ENCODE measurements around the gene EFNA5.

GRCh38 chr5:107548477-107548876 is 122.3 kb downstream of the EFNA5 start:
- TF ChIP-seq POLR2A (IDR thresholded peaks at IDR 0.05) (no peak), CTCF (IDR thresholded peaks at IDR 0.05) (no peak), POLR2AphosphoS5 (IDR thresholded peaks at IDR 0.05) (no peak)

Measured in prostate gland (tissue), 2 donors.